GM21619 (cell line): ENCODE data around the gene LOXL3.
"Not testable (repeated sequence)": the region's sequence is repeated elsewhere in the genome, so short reads cannot be mapped to it uniquely, and the experiment has no call there.

Source experiments
- ATAC-seq: cut with Tn5 transposase; IDR thresholded peaks from one replicate; pipeline ENCODE4 v1.9.1; 2021; ENCODE audit not compliant: unreplicated experiment

LOXL3 gene

GRCh38 chr2:74495440-74495839 lies 58.3 kb downstream of the LOXL3 start:
- no peak for ATAC-seq

DNA sequence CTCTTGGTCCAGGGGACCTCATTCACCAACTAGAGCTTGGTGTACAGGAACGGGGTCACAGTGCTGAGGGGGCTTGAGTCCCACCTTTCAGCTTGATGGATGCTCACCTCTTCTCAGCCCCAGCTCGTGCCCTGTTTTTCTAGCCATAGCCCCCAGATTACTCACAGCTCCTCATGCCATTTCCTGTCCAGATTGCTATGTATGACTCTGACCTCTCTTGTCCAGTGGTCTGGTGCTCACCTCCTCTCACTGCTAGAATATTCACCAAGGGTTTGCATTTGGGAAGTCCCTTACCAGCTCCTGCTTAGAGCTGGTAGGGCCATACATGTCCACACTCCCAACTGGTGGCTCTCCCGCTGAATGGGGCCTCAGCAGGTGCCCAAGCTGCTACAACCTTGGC lies 60.2 kb downstream of the LOXL3 start:
- ATAC-seq = no peak

DNA sequence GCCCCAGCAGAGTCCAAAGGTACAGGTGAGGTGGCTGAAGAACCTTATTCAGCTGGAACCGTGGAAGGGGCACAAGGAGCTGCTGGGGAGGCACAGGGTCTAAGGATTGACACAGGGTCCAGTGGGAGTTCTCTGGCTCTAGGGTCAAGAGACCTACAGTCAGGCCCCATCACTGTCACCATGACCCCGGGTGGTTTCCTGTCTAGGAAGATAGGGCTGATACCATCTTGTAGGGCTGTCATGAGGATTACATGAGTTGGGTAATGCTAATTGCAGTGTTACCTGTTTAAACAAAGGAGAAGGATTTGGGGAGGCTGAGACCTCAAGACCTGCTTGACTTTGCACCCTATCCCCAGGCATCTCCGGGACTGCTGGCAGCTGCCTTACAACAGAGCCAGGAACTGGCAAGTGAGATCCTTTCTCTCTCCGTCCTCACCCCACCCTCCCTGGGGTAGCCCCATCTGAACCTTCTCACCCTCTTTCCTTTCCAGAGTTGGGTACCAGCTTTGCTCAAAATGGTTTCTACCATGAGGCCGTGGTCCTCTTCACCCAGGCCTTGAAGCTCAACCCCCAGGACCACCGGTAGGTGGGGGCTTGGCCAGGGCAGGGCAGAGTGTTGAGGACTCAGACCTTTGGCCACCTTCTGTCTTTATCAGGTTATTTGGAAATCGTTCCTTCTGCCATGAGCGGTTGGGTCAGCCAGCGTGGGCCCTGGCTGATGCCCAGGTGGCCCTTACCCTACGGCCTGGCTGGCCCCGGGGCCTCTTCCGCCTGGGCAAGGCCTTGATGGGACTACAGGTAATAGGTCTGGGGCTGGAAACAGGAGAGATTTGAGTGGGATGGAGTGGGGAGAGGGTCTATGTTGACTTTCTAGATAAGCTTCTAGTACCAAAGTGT lies 61.8 kb downstream of the LOXL3 start:
- no peak for ATAC-seq

DNA sequence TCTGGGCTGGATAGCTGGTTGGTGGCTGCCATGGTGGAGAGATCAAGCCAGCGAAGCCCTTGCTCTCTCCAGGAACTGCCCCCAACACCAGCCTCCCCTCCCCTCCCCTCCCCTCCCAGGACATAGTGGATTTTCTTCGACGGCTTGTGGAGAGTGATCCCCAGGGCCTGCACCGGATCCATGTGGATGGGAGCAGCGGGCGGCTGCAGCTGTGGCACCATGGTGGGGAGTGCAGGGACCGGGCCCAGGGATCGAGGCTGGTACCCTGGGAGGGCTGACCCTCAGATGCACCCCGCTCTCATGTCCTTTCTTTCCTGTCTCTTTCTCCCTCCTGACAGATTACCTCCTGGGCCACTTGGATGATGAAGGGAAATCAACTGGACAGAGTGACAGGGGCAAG lies 63.8 kb downstream of the LOXL3 start:
- no peak for ATAC-seq

GRCh38 chr2:74488643-74489481 lies 64.9 kb downstream of the LOXL3 start:
- ATAC-seq = no peak

DNA sequence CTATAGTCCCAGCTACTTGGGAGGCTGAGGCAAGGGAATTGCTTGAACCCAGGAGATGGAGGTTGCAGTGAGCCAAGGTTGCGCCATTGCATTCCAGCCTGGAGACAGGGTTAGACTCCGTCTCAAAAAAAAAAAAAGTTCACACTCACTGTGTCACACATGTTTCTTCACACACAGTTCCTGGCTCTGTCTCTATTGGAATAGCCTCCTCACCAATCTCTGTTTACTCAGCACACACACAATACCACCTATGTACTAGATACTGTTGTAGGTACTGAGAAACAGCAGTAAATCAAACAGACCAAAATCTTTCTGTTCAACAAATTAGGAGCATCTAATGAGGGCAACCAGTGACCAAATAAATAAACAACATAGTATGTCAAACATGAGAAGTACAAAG lies 67.6 kb downstream of the LOXL3 start:
- ATAC-seq = no peak

GRCh38 chr2:74483675-74484164 lies 70.0 kb downstream of the LOXL3 start:
- ATAC-seq = not testable (repeated sequence)

GRCh38 chr2:74482801-74483674 lies 70.7 kb downstream of the LOXL3 start, which contains the start of the genes CCDC142 and TTC31:
Gene CCDC142 (minus strand): TSS chr2:74482998. CDS start chr2:74482837, 161 bp downstream.
Gene TTC31 (plus strand): TSS chr2:74483081. CDS start chr2:74483096, 15 bp downstream.
- peak; percentile 92 for ATAC-seq
